K562 (cell line): ENCODE data around the gene ANKRD31.

ENCODE experiments used
- GABPA ChIP-seq: fragments of 200-800 bp; sonication (Bioruptor generic); conservative IDR thresholded peaks from 2 replicates; pipeline ENCODE4 v1.6.1; 2016; ENCODE audit warnings: low read depth, missing genetic modification characterization, missing compliant biosample characterization
- TCFL5 ChIP-seq: fragments of 250-450 bp; sonication (Bioruptor Pico); conservative IDR thresholded peaks from 2 replicates; pipeline ENCODE4 v1.6.1; 2021; ENCODE audit warnings: mild to moderate bottlenecking, moderate library complexity, matching md5 sums
- TEAD2 ChIP-seq: fragments of 450-650 bp; IDR thresholded peaks from 2 replicates; pipeline ENCODE4 v1.6.1; 2016; ENCODE audit warnings: missing genetic modification characterization, control low read depth, missing compliant biosample characterization
- ZNF143 ChIP-seq: sonication (generic); formaldehyde crosslinking; IDR thresholded peaks from 2 replicates; pipeline ENCODE4 v1.9.0; 2022; ENCODE audit warnings: mild to moderate bottlenecking, missing genetic modification reagents
- TF ChIP-seq, protein P1 (sequence below): fragments of 450-650 bp; IDR thresholded peaks from 2 replicates; pipeline ENCODE4 v1.6.1; 2016; ENCODE audit warnings: borderline replicate concordance
- TF ChIP-seq, protein P2 (sequence below): sonication (generic); formaldehyde crosslinking; IDR thresholded peaks from 2 replicates; pipeline ENCODE4 v1.8.1; 2022; ENCODE audit warnings: missing genetic modification reagents
- TF ChIP-seq, protein P3 (sequence below), 2 experiments: fragments of 450-650 bp; IDR thresholded peaks; 2 replicates each; pipeline ENCODE4 v1.6.1; 2016; ENCODE audit warnings: mild to moderate bottlenecking in 2 of 2, borderline replicate concordance in 1 of 2, low read depth in 1 of 2, moderate library complexity in 1 of 2

- TF ChIP-seq, protein P1, sequence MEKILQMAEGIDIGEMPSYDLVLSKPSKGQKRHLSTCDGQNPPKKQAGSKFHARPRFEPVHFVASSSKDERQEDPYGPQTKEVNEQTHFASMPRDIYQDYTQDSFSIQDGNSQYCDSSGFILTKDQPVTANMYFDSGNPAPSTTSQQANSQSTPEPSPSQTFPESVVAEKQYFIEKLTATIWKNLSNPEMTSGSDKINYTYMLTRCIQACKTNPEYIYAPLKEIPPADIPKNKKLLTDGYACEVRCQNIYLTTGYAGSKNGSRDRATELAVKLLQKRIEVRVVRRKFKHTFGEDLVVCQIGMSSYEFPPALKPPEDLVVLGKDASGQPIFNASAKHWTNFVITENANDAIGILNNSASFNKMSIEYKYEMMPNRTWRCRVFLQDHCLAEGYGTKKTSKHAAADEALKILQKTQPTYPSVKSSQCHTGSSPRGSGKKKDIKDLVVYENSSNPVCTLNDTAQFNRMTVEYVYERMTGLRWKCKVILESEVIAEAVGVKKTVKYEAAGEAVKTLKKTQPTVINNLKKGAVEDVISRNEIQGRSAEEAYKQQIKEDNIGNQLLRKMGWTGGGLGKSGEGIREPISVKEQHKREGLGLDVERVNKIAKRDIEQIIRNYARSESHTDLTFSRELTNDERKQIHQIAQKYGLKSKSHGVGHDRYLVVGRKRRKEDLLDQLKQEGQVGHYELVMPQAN = no peak
- TF ChIP-seq, protein P2, sequence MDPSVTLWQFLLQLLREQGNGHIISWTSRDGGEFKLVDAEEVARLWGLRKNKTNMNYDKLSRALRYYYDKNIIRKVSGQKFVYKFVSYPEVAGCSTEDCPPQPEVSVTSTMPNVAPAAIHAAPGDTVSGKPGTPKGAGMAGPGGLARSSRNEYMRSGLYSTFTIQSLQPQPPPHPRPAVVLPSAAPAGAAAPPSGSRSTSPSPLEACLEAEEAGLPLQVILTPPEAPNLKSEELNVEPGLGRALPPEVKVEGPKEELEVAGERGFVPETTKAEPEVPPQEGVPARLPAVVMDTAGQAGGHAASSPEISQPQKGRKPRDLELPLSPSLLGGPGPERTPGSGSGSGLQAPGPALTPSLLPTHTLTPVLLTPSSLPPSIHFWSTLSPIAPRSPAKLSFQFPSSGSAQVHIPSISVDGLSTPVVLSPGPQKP (CRISPR knock-in tag) = no peak
- no peak for TF ChIP-seq ZNF143 (CRISPR knock-in tag)
- no peak for TF ChIP-seq TCFL5
- no peak for TF ChIP-seq TEAD2 (tag)
- TF ChIP-seq, protein P3, sequence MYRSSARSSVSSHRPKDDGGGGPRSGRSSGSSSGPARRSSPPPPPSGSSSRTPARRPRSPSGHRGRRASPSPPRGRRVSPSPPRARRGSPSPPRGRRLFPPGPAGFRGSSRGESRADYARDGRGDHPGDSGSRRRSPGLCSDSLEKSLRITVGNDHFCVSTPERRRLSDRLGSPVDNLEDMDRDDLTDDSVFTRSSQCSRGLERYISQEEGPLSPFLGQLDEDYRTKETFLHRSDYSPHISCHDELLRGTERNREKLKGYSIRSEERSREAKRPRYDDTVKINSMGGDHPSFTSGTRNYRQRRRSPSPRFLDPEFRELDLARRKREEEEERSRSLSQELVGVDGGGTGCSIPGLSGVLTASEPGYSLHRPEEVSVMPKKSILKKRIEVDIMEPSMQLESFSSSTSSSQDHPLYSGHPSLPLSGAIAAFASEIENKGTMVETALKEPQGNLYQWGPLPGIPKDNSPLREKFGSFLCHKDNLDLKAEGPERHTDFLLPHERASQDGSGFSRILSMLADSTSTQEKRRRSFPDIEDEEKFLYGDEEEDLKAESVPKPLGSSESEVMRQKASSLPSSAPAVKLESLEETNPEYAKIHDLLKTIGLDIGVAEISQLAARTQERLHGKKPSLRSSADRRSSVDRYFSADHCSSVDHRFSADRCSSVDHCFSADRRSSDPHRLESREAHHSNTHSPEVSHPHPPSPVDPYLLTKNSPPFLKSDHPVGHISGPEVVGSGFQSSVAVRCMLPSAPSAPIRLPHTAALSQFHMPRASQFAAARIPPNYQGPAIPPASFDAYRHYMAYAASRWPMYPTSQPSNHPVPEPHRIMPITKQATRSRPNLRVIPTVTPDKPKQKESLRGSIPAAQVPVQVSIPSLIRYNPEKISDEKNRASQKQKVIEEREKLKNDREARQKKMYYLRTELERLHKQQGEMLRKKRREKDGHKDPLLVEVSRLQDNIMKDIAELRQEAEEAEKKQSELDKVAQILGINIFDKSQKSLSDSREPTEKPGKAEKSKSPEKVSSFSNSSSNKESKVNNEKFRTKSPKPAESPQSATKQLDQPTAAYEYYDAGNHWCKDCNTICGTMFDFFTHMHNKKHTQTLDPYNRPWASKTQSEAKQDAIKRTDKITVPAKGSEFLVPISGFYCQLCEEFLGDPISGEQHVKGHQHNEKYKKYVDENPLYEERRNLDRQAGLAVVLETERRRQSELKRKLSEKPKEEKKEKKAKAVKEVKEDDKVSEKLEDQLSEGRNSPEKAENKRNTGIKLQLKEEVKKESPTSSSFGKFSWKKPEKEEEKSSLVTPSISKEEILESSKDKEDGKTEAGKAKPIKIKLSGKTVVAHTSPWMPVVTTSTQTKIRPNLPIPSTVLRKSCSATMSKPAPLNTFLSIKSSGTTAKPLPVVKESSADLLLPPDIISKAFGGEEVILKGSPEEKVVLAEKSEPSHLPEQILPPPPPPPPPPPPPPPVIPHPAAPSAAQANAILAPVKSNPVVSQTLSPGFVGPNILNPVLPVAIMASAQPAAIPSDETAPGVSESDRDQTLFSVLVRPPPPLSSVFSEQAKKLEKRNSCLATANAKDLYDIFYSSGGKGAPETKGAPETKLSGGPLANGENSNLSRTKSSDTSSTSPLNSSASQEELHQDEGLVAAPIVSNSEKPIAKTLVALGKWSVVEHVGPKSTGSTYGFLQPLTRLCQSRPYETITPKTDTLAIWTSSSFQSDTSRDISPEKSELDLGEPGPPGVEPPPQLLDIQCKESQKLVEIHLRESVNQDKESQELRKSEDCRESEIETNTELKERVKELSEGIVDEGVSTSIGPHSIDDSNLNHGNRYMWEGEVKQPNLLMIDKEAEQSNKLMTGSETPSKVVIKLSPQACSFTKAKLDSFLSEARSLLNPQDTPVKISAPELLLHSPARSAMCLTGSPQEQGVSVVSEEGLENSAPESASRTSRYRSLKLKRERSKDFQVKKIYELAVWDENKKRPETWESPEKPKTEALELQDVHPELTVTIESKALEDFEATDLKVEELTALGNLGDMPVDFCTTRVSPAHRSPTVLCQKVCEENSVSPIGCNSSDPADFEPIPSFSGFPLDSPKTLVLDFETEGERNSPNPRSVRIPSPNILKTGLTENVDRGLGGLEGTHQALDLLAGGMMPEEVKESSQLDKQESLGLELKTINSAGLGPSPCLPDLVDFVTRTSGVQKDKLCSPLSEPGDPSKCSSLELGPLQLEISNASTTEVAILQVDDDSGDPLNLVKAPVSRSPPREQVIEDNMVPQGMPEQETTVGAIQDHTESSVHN (IDR thresholded peaks at IDR 0.05; ENCODE audit: borderline replicate concordance in 1 of 2, low read depth in 1 of 2) = no peak
- TF ChIP-seq GABPA = no peak
Measured at GRCh38 chr5:75021219-75021618, 215.5 kb downstream of the ANKRD31 start.
